ENCODE data around the gene ABCA2. TPM values are rescaled to one million over a fixed set of nuclear protein-coding genes. Genes with fewer than 3 reads are reported as not detected.

The ABCA2 gene
- total RNA-seq, 1 donor from 2014 or later: 16.2 TPM

DNA sequence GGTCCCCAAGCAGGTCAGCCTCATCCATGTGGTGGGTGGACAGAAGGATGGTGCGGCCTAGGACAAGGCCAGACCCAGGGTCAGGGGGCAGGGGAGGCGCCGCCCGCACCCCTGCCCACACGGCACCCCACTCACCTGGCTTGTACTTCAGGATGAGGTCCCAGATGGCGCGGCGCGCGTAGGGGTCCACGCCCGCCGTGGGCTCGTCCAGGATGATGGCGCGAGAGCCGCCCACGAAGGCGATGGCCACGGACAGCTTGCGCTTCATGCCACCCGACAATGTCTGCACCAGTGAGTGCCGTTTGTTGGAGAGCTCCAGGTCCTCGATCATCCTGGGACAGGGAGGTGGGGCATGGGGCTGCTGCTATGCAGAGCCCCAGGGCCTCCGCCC lies 12.5 kb downstream of the ABCA2 start:
- H3K4me3 Mint-ChIP-seq (ENCODE audit: unreplicated experiment): no peak overlapping the region
- peaks cover 3% of the 10 kb centered on the region for H3K27me3 Mint-ChIP-seq (ENCODE audit: low read depth, unreplicated experiment)
- Histone ChIP-seq H2AFZ (ENCODE audit: low read depth, low read length) (no peak overlapping the region), H3K4me1 (ENCODE audit: insufficient read depth, low read length) (no peaks in the 10 kb centered on the region), H3K36me3 (ENCODE audit: insufficient read depth, low read length) (no peaks in the 10 kb centered on the region), H3K9ac (ENCODE audit: low read length) (no peak overlapping the region), H3K27me3 (ENCODE audit: insufficient read depth, low read length) (no peaks in the 10 kb centered on the region), H3K27ac (ENCODE audit: low read depth, low read length) (no peak overlapping the region), H3K4me2 (ENCODE audit: low read length) (no peak overlapping the region), H3K79me2 (ENCODE audit: insufficient read depth, low read length) (no peaks in the 10 kb centered on the region), H3K9me3 (ENCODE audit: insufficient read depth, low read depth, low read length) (no peaks in the 10 kb centered on the region), H3K4me3 (ENCODE audit: insufficient read depth, low read depth, low read length) (no peak overlapping the region), H4K20me1 (ENCODE audit: insufficient read depth, low read length) (no peaks in the 10 kb centered on the region)
- no peaks in the 10 kb centered on the region for H3K9me3 Mint-ChIP-seq (ENCODE audit: unreplicated experiment)
- no peaks in the 10 kb centered on the region for H3K4me1 Mint-ChIP-seq (ENCODE audit: low read depth, unreplicated experiment)
- TF ChIP-seq EZH2 (IDR thresholded peaks at IDR 0.05; ENCODE audit: insufficient read depth, low read length): no peak
- TF ChIP-seq, protein P1, sequence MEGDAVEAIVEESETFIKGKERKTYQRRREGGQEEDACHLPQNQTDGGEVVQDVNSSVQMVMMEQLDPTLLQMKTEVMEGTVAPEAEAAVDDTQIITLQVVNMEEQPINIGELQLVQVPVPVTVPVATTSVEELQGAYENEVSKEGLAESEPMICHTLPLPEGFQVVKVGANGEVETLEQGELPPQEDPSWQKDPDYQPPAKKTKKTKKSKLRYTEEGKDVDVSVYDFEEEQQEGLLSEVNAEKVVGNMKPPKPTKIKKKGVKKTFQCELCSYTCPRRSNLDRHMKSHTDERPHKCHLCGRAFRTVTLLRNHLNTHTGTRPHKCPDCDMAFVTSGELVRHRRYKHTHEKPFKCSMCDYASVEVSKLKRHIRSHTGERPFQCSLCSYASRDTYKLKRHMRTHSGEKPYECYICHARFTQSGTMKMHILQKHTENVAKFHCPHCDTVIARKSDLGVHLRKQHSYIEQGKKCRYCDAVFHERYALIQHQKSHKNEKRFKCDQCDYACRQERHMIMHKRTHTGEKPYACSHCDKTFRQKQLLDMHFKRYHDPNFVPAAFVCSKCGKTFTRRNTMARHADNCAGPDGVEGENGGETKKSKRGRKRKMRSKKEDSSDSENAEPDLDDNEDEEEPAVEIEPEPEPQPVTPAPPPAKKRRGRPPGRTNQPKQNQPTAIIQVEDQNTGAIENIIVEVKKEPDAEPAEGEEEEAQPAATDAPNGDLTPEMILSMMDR (IDR thresholded peaks at IDR 0.05; ENCODE audit: insufficient read depth, low read depth, low read length): no peak
- FAIRE-seq (no peak), DNase-seq (ENCODE audit: low read depth) (no peak)
- H3K36me3 Mint-ChIP-seq (ENCODE audit: low read depth, unreplicated experiment): peaks cover 8% of the 10 kb centered on the region
- H3K27ac Mint-ChIP-seq (ENCODE audit: unreplicated experiment): no peak overlapping the region

DNA sequence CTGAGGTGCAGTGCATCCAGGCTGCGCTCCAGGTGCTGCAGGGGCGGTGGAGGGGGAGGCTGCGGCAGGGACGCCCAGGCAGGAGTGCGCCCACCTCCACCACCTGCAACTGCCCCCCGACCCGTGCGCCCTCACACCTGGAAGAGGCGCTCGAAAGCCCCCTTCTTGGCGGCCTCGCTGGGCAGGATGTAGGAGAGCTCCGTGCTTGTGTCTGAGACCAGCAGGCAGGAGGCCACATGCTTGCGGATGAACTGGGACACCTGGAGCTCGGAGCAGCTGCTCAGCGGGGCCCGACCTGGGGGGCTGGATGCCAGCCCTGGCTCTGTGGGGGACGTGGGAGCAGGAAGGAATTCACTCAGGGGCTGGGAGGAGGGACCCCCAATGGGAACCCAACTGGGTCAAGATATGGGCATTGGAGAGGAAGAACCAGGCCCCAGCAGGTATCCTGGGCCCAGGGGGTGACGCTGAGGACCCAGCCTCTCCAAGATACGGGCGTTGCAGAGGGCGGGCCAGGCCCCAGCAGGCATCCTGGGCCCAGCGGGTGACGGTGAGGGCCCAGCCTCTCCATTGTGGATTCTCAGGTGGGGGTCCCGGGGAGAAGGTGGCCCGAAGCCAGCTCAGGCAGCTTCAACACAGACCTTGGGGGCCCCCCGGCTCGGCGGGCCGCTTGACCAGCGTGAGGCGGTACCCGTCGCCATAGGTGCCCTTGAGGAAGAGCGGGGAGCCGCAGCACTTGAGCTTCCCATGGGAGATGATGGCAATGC lies 13.1 kb downstream of the ABCA2 start:
- H3K36me3 Mint-ChIP-seq (ENCODE audit: low read depth, unreplicated experiment): peaks cover 8% of the 10 kb centered on the region
- no peaks in the 10 kb centered on the region for H3K9me3 Mint-ChIP-seq (ENCODE audit: unreplicated experiment)
- no peak overlapping the region for H3K27ac Mint-ChIP-seq (ENCODE audit: unreplicated experiment)
- FAIRE-seq (no peak), DNase-seq (ENCODE audit: low read depth) (no peak)
- Histone ChIP-seq H2AFZ (ENCODE audit: low read depth, low read length) (no peak overlapping the region), H3K4me1 (ENCODE audit: insufficient read depth, low read length) (no peaks in the 10 kb centered on the region), H4K20me1 (ENCODE audit: insufficient read depth, low read length) (no peaks in the 10 kb centered on the region), H3K27me3 (ENCODE audit: insufficient read depth, low read length) (no peaks in the 10 kb centered on the region), H3K27ac (ENCODE audit: low read depth, low read length) (no peak overlapping the region), H3K36me3 (ENCODE audit: insufficient read depth, low read length) (no peaks in the 10 kb centered on the region), H3K9ac (ENCODE audit: low read length) (no peak overlapping the region), H3K4me3 (ENCODE audit: insufficient read depth, low read depth, low read length) (no peak overlapping the region), H3K79me2 (ENCODE audit: insufficient read depth, low read length) (no peaks in the 10 kb centered on the region), H3K4me2 (ENCODE audit: low read length) (no peak overlapping the region), H3K9me3 (ENCODE audit: insufficient read depth, low read depth, low read length) (no peaks in the 10 kb centered on the region)
- H3K4me1 Mint-ChIP-seq (ENCODE audit: low read depth, unreplicated experiment): no peaks in the 10 kb centered on the region
- H3K27me3 Mint-ChIP-seq (ENCODE audit: low read depth, unreplicated experiment): peaks cover 3% of the 10 kb centered on the region
- no peak overlapping the region for H3K4me3 Mint-ChIP-seq (ENCODE audit: unreplicated experiment)
- TF ChIP-seq, protein P1 (IDR thresholded peaks at IDR 0.05; ENCODE audit: insufficient read depth, low read depth, low read length): no peak
- TF ChIP-seq EZH2 (IDR thresholded peaks at IDR 0.05; ENCODE audit: insufficient read depth, low read length): no peak

DNA sequence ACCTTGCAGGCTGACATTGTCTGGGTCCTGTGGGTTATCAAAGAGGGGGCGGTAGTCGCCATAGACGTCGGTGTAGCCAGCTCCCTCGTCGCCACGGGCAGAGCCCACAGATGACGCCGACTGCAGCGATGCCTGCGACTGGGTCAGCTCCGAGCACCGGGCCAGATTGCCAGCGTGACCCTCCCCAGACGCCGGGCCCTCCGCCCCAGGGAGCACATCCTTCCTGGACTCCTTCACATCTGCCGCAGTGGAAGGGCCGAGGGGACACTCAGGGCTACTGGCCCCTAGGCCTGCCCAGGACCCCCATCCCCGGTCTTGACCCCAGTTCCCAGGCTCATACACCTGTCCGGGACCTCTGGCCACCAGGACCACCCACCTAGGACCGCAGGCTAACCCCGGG lies 13.9 kb downstream of the ABCA2 start:
- no peak overlapping the region for H3K27ac ChIP-seq (ENCODE audit: low read depth, low read length)
- H3K4me2 ChIP-seq (ENCODE audit: low read length): no peak overlapping the region
- H3K4me3 Mint-ChIP-seq (ENCODE audit: unreplicated experiment): no peak overlapping the region
- no peaks in the 10 kb centered on the region for H3K4me1 ChIP-seq (ENCODE audit: insufficient read depth, low read length)
- no peaks in the 10 kb centered on the region for H3K4me1 Mint-ChIP-seq (ENCODE audit: low read depth, unreplicated experiment)
- H3K9ac ChIP-seq (ENCODE audit: low read length): no peak overlapping the region
- H3K27me3 Mint-ChIP-seq (ENCODE audit: low read depth, unreplicated experiment): no peaks in the 10 kb centered on the region
- no peaks in the 10 kb centered on the region for H3K9me3 ChIP-seq (ENCODE audit: insufficient read depth, low read depth, low read length)
- no peaks in the 10 kb centered on the region for H3K79me2 ChIP-seq (ENCODE audit: insufficient read depth, low read length)
- FAIRE-seq (no peak), DNase-seq (ENCODE audit: low read depth) (no peak)
- H3K27me3 ChIP-seq (ENCODE audit: insufficient read depth, low read length): no peaks in the 10 kb centered on the region
- H3K9me3 Mint-ChIP-seq (ENCODE audit: unreplicated experiment): no peaks in the 10 kb centered on the region
- no peaks in the 10 kb centered on the region for H3K36me3 ChIP-seq (ENCODE audit: insufficient read depth, low read length)
- no peak overlapping the region for H3K27ac Mint-ChIP-seq (ENCODE audit: unreplicated experiment)
- H3K36me3 Mint-ChIP-seq (ENCODE audit: low read depth, unreplicated experiment): peaks cover 9% of the 10 kb centered on the region
- no peak overlapping the region for H2AFZ ChIP-seq (ENCODE audit: low read depth, low read length)
- H4K20me1 ChIP-seq (ENCODE audit: insufficient read depth, low read length): no peaks in the 10 kb centered on the region
- no peak overlapping the region for H3K4me3 ChIP-seq (ENCODE audit: insufficient read depth, low read depth, low read length)
- TF ChIP-seq, protein P1 (IDR thresholded peaks at IDR 0.05; ENCODE audit: insufficient read depth, low read depth, low read length): no peak
- TF ChIP-seq EZH2 (IDR thresholded peaks at IDR 0.05; ENCODE audit: insufficient read depth, low read length): no peak
